D721Med (cell line): Measurements from ENCODE around the gene FALEC.
"Not testable (repeated sequence)": the region's sequence is repeated elsewhere in the genome, so short reads cannot be mapped to it uniquely, and the experiment has no call there.

ENCODE experiments used
- DNase-seq: peaks from one replicate; pipeline ENCODE4 v3.0.0; 2011; ENCODE audit warnings: low spot score; ENCODE audit not compliant: insufficient read length
- FAIRE-seq: peaks from 2 replicates; lab custom pipeline; 2011; peaks lifted over from hg19 to GRCh38; lab: Jason Lieb, UNC
- TF ChIP-seq, protein P1 (sequence below): IDR thresholded peaks from 2 replicates; pipeline ENCODE4 v1.5.1; 2012; ENCODE audit warnings: mild to moderate bottlenecking, control low read depth; ENCODE audit not compliant: insufficient read depth; ENCODE audit errors: missing control alignments

Gene FALEC

DNA sequence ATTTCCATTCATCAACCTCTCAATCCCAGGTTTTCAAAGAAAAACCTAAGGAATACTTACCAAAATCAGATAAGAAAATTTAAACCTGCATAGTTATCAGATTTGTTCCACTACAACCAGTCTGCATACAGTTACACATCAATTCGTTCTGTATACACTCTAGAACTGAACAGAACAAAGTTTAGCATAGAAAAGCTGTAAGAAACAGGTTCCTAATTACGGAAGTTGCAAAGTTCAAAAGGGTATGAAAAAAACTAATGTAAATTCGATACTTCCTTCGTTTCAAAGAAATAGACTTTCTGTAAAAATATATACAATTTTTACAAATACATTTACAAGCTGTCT is 60.8 kb downstream of the FALEC start:
- FAIRE-seq: no peak
- TF ChIP-seq, protein P1, sequence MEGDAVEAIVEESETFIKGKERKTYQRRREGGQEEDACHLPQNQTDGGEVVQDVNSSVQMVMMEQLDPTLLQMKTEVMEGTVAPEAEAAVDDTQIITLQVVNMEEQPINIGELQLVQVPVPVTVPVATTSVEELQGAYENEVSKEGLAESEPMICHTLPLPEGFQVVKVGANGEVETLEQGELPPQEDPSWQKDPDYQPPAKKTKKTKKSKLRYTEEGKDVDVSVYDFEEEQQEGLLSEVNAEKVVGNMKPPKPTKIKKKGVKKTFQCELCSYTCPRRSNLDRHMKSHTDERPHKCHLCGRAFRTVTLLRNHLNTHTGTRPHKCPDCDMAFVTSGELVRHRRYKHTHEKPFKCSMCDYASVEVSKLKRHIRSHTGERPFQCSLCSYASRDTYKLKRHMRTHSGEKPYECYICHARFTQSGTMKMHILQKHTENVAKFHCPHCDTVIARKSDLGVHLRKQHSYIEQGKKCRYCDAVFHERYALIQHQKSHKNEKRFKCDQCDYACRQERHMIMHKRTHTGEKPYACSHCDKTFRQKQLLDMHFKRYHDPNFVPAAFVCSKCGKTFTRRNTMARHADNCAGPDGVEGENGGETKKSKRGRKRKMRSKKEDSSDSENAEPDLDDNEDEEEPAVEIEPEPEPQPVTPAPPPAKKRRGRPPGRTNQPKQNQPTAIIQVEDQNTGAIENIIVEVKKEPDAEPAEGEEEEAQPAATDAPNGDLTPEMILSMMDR: no peak
- DNase-seq: no peak

DNA sequence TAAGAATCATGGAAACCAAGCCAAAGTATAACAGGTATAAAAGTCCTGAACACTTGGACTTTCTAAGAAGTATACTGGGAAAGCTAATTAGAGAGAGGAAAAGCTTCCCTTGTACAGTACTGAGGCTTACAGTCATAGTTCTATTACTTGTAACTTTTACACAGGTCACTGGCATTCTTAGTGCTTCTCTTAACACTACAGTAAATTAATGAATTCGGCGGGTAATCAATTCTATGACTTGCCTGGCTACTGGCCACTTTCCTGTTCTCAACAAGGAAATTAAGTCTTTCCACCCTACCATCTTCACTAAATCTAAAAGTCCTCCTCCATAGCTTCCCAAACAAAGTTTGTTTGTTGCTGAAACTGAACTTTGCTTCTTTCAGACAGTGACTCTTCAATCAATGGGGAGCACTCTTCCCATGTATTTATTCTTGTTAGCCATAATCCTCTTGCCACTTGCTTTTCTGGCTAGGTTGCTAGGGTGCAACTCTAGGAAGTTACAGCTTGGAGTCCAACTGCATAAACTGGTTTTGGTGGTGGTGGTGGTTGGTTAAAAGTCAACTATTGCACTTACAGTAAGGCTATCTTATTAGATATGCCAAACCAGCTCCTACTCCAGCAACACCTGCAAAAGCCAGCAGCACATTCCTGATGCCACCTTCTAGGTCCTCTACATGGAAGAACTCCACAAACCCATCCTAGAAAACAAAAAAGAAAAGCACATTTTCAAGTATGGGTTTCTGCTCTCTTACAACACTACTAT is 61.4 kb downstream of the FALEC start:
- no peak for FAIRE-seq
- TF ChIP-seq, protein P1: no peak
- DNase-seq: no peak

GRCh38 chr1:150577557-150578271 is 62.2 kb downstream of the FALEC start:
- DNase-seq: no peak

DNA sequence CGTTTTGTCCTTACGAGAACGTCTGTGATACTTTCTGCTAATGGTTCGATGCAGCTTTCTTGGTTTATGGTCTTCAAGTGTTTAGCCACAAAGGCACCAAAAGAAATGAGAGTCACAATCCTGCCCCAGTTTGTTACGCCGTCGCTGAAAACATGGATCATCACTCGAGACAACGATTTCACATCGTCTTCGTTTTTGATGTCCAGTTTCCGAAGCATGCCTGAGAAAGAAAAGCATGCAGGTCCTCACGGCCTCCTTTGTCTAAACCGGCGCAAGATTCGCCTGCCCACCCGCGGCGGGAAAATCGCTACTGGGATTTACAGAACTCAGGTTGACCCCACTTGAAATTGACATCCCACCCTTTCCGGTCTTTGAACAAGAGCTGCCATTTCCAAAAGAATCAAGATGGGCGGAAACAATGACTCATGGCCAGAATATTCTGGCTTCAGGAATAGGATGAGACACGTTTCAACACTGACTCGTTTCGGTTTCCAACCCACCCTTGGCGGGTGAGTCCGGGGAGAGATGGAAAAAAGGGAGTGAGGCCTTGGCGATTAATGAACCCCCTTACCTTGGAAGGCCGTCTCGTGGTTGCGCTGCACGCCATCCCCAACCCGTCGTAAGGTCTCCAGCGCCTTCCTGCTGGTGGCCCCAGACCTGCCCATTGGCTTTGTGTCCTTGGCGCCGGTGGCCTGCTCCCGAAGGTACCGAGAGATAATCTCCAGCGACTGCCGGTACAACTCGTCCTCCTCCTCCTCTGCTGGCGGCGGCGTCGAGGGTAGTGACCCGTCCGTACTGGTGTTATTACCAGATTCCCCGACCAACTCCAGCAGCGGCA is 62.9 kb downstream of the FALEC start:
- FAIRE-seq: no peak

More at GRCh38 chr1:150577557-150578271, 62.2 kb downstream of the FALEC start:
- no peak for FAIRE-seq
- TF ChIP-seq, protein P1: no peak

DNA sequence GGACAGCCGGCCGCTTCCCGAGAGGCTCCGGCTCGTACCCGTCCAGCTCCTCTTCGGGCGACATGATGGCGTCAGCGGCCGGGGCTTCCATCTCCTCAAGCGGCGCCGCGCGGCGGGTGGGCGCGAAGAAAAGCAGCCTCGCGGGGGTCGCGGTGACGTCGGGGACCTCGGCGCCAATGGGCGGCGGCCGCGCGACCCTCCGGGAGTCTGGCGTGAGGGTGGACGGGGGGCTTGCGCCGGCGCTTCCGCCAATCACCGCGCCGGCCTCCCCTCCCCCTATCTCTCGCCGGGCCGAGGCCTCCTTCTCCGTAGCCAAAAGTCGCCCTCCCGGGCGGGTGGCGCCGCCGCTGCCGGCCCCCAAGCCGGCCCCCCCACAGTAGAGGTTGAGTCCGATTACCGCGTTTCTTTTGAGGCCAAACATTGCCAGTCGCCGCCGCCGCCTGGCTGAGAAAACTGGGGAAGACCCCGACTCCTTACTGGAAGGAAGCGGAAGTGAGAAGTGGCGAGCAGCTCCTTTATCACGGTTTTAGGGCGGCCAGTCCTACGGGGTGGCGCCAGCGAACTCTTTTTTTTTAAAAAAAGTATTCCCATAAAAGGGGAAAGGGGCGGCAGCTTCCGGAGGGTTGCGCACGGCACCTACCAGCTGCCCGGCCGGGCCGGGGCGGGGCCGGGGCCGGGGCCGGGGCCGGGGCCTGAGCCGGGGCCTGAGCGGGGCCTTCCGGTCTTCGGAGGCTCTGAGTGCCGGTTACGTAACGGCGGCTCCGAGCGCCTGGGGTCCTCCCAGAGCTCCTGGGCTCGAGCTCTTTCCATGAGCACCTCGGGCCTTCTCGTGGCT is 63.8 kb downstream of the FALEC start, which contains the start of gene MCL1:
Gene MCL1, minus strand, starts transcription at position 501 of the 835 bp plus-strand sequence. Its CDS starts 80 bp downstream, at position 421.
- FAIRE-seq: no peak
- peak; percentile 91 for DNase-seq
- TF ChIP-seq, protein P1: peak; percentile 2

More for the DNA sequence above, 62.9 kb downstream of the FALEC start:
- TF ChIP-seq, protein P1: no peak
- no peak for DNase-seq

DNA sequence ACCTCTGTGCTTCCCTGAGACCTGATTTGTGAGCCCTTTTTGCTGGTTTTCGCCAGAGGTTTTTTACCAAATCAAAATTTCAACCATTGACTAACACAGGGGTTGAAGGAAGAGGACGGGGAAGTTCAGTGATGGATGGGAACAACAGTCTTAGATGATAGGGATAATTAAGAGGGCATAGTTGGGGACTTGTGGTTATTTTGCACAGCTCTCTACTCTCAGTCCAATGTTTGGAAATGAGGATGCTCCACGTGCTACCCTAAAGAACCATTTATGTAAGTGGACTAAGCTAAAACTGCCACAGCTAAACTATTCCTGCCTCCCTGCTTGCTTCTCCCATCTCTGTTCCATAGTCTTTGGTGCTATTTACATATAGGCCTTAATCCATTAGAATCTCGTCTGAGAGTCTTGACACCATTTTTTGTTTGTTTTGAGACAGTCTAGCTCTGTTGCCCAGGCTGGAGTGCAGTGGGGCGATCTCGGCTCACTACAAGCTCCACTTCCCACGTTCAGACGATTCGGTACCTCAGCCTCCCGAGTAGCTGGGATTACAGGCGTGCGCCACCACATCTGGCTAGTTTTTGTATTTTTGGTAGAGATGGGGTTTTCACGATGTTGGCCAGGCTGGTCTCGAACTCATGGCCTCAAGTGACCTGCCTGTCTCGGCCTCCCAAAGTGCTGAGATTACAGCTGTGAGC is 64.5 kb downstream of the FALEC start:
- FAIRE-seq (no peak), DNase-seq (no peak)
- TF ChIP-seq, protein P1: no peak

GRCh38 chr1:150580966-150581365 is 65.4 kb downstream of the FALEC start:
- FAIRE-seq, DNase-seq: not testable (repeated sequence)

DNA sequence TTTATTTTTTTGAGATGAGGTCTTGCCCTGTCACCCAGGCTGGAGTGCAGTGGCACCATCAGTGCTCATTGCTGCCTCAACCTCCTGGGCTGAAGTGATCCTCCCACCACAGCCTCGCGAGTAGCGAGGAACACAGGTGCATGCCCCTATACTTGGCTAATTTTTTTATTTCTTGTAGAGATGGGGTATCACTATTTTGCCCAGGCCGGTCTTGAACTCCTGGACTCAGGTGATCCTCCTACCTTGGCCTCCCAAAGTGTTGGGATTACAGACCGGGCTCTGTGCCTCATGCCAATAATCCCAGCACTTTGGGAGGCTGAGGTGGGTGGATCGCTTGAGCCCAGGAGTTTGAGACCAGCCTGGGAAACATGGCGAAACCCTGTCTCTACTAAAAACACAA is 65.9 kb downstream of the FALEC start:
- not testable (repeated sequence) for FAIRE-seq, DNase-seq

GRCh38 chr1:150581962-150582361 is 66.4 kb downstream of the FALEC start:
- FAIRE-seq, DNase-seq: not testable (repeated sequence)
